ENCODE data around the gene FEM1B.

Gene FEM1B

DNA sequence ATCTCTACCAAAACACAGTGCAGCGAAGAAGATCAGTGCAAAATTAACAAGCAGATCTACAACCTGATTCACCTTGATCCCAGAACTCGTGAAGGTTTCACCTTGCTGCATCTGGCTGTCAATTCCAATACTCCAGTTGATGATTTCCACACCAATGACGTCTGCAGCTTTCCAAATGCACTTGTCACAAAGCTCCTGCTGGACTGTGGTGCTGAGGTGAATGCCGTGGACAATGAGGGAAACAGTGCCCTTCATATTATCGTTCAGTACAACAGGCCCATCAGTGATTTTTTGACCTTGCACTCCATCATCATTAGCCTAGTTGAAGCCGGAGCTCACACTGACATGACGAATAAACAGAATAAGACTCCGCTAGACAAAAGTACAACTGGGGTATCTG is 13.2 kb downstream of the FEM1B start:
- DNase-seq (no peak), ATAC-seq (no peak)
- H3K27me3 Mint-ChIP-seq: no peaks in the 10 kb centered on the region
- no peak overlapping the region for H3K4me3 Mint-ChIP-seq
- H3K9me3 Mint-ChIP-seq: no peaks in the 10 kb centered on the region
- no peak overlapping the region for H3K27ac Mint-ChIP-seq
- H3K4me1 Mint-ChIP-seq: peaks cover 58% of the 10 kb centered on the region

DNA sequence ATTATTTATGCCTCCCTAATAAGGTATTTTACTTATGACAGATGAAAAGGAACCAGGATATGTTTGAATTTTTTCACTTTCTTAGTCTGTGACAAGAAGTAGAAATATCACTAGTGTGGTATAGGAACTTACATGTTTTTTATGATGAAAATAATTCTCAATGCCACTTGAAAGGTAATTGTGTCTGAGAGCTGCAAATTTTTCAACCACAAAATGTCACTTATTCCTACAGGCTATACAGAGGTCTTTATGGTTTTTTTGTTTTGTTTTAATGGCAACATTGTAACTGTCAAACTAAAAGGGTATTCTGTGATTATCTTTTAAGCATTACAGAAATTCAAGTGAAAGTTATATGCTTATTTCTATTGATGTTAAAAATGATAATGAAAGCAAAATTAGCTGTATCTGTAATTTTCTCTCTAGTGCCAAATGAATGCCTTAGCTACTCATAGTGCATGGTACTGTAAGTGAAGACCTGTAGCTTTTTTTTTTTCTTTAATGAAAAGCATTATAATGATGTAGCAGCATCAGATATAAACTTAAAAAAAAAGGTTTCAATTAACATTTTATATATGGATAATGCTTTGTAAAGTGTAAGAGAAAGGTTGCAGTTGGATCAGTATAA is 14.7 kb downstream of the FEM1B start:
- Mint-ChIP-seq H3K27me3 (no peaks in the 10 kb centered on the region), H3K4me3 (no peak overlapping the region), H3K4me1 (peaks cover 47% of the 10 kb centered on the region), H3K9me3 (no peaks in the 10 kb centered on the region), H3K27ac (peak overlapping the region in 1 of 2 donors; percentile 78)
- ATAC-seq: peak; percentile 46
- DNase-seq: no peak

DNA sequence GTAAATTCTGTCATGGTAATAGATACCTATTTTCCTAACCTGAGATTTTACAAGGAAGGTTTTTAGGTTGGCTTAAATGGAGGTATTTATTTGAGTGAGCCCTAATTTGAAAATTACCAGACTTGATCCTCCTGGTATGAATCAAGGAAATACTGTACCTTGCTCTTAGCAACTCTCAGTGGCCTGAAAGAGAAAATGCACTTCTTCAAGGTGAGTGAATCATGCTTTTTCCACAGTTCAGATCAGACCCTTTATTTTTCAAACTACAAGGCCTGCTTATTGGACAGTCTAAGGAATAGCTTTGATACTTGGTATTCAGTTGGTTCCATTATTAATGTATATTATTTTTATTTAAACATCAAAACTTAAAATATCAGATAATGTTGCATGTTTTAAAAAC is 15.4 kb downstream of the FEM1B start:
- ATAC-seq (peak; percentile 85), DNase-seq (no peak)
- peak overlapping the region; percentile 54 to 78 for H3K27ac Mint-ChIP-seq
- no peaks in the 10 kb centered on the region for H3K9me3 Mint-ChIP-seq
- no peaks in the 10 kb centered on the region for H3K27me3 Mint-ChIP-seq
- H3K4me1 Mint-ChIP-seq: peaks cover 40% of the 10 kb centered on the region
- H3K4me3 Mint-ChIP-seq: peak overlapping the region in 1 of 2 donors; percentile 19

- H3K9me3 Mint-ChIP-seq: no peaks in the 10 kb centered on the region
- no peak overlapping the region for H3K27ac Mint-ChIP-seq
- H3K4me3 Mint-ChIP-seq: no peak overlapping the region
- H3K4me1 Mint-ChIP-seq: peaks cover 44% of the 10 kb centered on the region
- DNase-seq (no peak), ATAC-seq (no peak)
- no peaks in the 10 kb centered on the region for H3K27me3 Mint-ChIP-seq
Observed at GRCh38 chr15:68295014-68295805, 17.7 kb downstream of the FEM1B start.

DNA sequence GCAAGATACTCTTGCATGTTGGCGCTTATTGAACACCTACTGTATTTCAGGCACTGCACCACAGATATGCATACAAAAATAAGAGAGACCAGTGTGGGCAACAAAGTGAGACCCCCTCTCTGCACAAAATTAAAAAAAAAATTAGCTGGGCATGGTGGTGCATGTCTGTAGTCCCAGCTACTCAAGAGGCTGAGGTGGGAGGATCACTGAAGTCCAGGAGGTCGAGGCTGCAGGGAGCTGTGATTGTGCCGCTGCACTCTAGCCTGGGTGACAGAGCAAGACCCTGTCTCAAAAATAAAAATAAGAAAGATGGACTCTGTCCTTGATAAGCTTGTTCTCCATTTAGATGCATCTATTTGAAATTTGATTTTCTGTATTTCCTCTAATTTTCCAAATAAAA is 20.8 kb downstream of the FEM1B start:
- peaks cover 33% of the 10 kb centered on the region for H3K4me1 Mint-ChIP-seq
- H3K9me3 Mint-ChIP-seq: no peaks in the 10 kb centered on the region
- no peaks in the 10 kb centered on the region for H3K27me3 Mint-ChIP-seq
- ATAC-seq (no peak), DNase-seq (no peak)
- peak overlapping the region; percentile 64 to 75 for H3K4me3 Mint-ChIP-seq
- H3K27ac Mint-ChIP-seq: peak overlapping the region; percentile 12 to 88

GRCh38 chr15:68298882-68299381 is 21.4 kb downstream of the FEM1B start:
- ATAC-seq (peak; percentile 75), DNase-seq (no peak)
- Mint-ChIP-seq H3K27ac (peak overlapping the region; percentile 78 to 88), H3K27me3 (no peaks in the 10 kb centered on the region), H3K4me3 (peak overlapping the region; percentile 64 to 75), H3K4me1 (peaks cover 35% of the 10 kb centered on the region), H3K9me3 (no peaks in the 10 kb centered on the region)

GRCh38 chr15:68299436-68299835 is 21.9 kb downstream of the FEM1B start:
- ATAC-seq: no peak
- H3K4me3 Mint-ChIP-seq: peak overlapping the region in 1 of 2 donors; percentile 75
- H3K27ac Mint-ChIP-seq: peak overlapping the region; percentile 78 to 88
- DNase-seq: no peak
- no peaks in the 10 kb centered on the region for H3K9me3 Mint-ChIP-seq
- no peaks in the 10 kb centered on the region for H3K27me3 Mint-ChIP-seq
- H3K4me1 Mint-ChIP-seq: peaks cover 40% of the 10 kb centered on the region

GRCh38 chr15:68300115-68300940 is 22.8 kb downstream of the FEM1B start:
- no peaks in the 10 kb centered on the region for H3K27me3 Mint-ChIP-seq
- peaks cover 42% of the 10 kb centered on the region for H3K4me1 Mint-ChIP-seq
- H3K4me3 Mint-ChIP-seq: no peak overlapping the region
- DNase-seq (no peak), ATAC-seq (no peak)
- H3K27ac Mint-ChIP-seq: no peak overlapping the region
- H3K9me3 Mint-ChIP-seq: no peaks in the 10 kb centered on the region

DNA sequence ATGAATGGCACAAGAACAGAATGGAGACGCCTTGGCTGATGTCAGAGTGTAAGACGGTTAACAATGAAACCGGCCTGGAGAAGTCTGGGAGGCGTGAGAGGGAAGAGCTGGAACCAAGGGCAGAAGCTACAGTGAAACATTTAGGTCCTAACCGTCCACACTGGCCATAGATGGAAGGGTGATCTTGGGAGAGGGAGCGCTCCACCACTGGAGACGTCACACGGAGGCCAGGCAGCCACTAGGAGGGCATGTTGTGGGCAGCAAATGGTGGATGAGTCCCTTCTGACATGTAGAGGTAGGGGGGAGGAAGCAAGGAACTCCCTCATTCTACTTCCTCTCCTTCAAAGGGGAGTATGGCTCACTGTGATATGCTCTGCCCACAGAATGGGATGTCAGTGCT is 23.8 kb downstream of the FEM1B start:
- Mint-ChIP-seq H3K27ac (no peak overlapping the region), H3K4me3 (no peak overlapping the region), H3K27me3 (no peaks in the 10 kb centered on the region), H3K4me1 (peaks cover 45% of the 10 kb centered on the region), H3K9me3 (no peaks in the 10 kb centered on the region)
- ATAC-seq: no peak
- DNase-seq: no peak

- peaks cover 53% of the 10 kb centered on the region for H3K4me1 Mint-ChIP-seq
- H3K27ac Mint-ChIP-seq: no peak overlapping the region
Observed at GRCh38 chr15:68302729-68303128, 25.2 kb downstream of the FEM1B start.

GRCh38 chr15:68303134-68303533 is 25.6 kb downstream of the FEM1B start:
- H3K4me1 Mint-ChIP-seq: peaks cover 53% of the 10 kb centered on the region
- peaks cover 11% of the 10 kb centered on the region for H3K27me3 Mint-ChIP-seq
- no peak overlapping the region for H3K4me3 Mint-ChIP-seq
- no peak overlapping the region for H3K27ac Mint-ChIP-seq
- ATAC-seq (no peak), DNase-seq (no peak)
- no peaks in the 10 kb centered on the region for H3K9me3 Mint-ChIP-seq

More at GRCh38 chr15:68302729-68303128, 25.2 kb downstream of the FEM1B start:
- no peak for DNase-seq
- no peak for ATAC-seq
- H3K27me3 Mint-ChIP-seq: peaks cover 9% of the 10 kb centered on the region
- H3K4me3 Mint-ChIP-seq: no peak overlapping the region
- H3K9me3 Mint-ChIP-seq: no peaks in the 10 kb centered on the region

- Mint-ChIP-seq H3K4me3 (no peak overlapping the region), H3K27ac (no peak overlapping the region), H3K27me3 (peaks cover 11% of the 10 kb centered on the region), H3K9me3 (no peaks in the 10 kb centered on the region), H3K4me1 (peaks cover 46% of the 10 kb centered on the region)
- ATAC-seq: no peak
- DNase-seq: no peak
Observed at GRCh38 chr15:68303560-68304436, 26.3 kb downstream of the FEM1B start.

- no peak for DNase-seq
- Mint-ChIP-seq H3K9me3 (no peaks in the 10 kb centered on the region), H3K27ac (no peak overlapping the region), H3K4me1 (peaks cover 36% of the 10 kb centered on the region), H3K27me3 (peaks cover 11% of the 10 kb centered on the region), H3K4me3 (no peak overlapping the region)
- ATAC-seq: no peak
Observed at GRCh38 chr15:68304589-68305337, 27.2 kb downstream of the FEM1B start.

GRCh38 chr15:68305420-68305871 is 27.9 kb downstream of the FEM1B start:
- Mint-ChIP-seq H3K9me3 (no peaks in the 10 kb centered on the region), H3K27ac (no peak overlapping the region), H3K4me1 (peaks cover 31% of the 10 kb centered on the region), H3K4me3 (no peak overlapping the region), H3K27me3 (peaks cover 11% of the 10 kb centered on the region)
- DNase-seq: no peak
- no peak for ATAC-seq

All from stimulated activated naive CD8-positive, alpha-beta T cell treated with anti-CD3 and anti-CD28 coated beads, Interleukin-15, amount 100 ng/mL, for 72 hours (primary cell).